Esophagus (tissue), 2 donors: ENCODE data around the gene ANKRD52. TPM values are rescaled to one million over a fixed set of nuclear protein-coding genes. Genes with fewer than 3 reads are reported as not detected.

Experiments used
- H3K27ac ChIP-seq, 2 donors: one replicate each; pipeline ENCODE4 v1.5.1; 2013; ENCODE audit warnings: low read depth in 2 of 2, mild to moderate bottlenecking in 2 of 2, inconsistent platforms in 1 of 2, low read length in 1 of 2, moderate library complexity in 1 of 2
- H3K27me3 ChIP-seq, 2 donors: one replicate each; pipeline ENCODE4 v1.6.1; 2013; ENCODE audit warnings: low read length in 2 of 2, control low read depth in 1 of 2, mild to moderate bottlenecking in 1 of 2; ENCODE audit not compliant: insufficient read depth in 2 of 2, control insufficient read depth in 1 of 2
- H3K36me3 ChIP-seq, 2 donors: one replicate each; pipeline ENCODE4 v1.6.1; 2013; ENCODE audit warnings: low read length in 1 of 2; ENCODE audit not compliant: control insufficient read depth in 2 of 2, insufficient read depth in 2 of 2
- H3K4me1 ChIP-seq, 2 donors: one replicate each; pipeline ENCODE4 v1.6.1; 2013; ENCODE audit warnings: low read length in 1 of 2; ENCODE audit not compliant: control insufficient read depth in 2 of 2, insufficient read depth in 2 of 2
- H3K4me3 ChIP-seq, 2 donors: one replicate each; pipeline ENCODE4 v1.5.1; 2013; ENCODE audit warnings: low read length in 2 of 2, mild to moderate bottlenecking in 2 of 2, low read depth in 1 of 2, moderate library complexity in 1 of 2
- H3K9me3 ChIP-seq, 2 donors: one replicate each; pipeline ENCODE4 v1.6.1; 2013; ENCODE audit warnings: mild to moderate bottlenecking in 2 of 2, low read depth in 1 of 2, low read length in 1 of 2, moderate library complexity in 1 of 2; ENCODE audit not compliant: control insufficient read depth in 2 of 2, insufficient read depth in 1 of 2
- WGBS, 2 donors: extraction: QIAGEN DNeasy Blood & Tissue Kit; methylation state at CpG; one replicate each; pipeline ENCODE4 v1.1.7; 2013; 5-methylcytosine and 5-hydroxymethylcytosine counted together
- polyA plus RNA-seq, 2 donors: library from polyadenylated mRNA; stranded (reverse); fragments of 200-250 nt; gene quantifications; one replicate each; pipeline ENCODE4 v1.2.3, GENCODE V29; 2013
- donor health status: healthy with polysubstance abuse.
- donor health status: Bipolar disorder and iron deficiency.

ANKRD52 gene
- polyA plus RNA-seq, 2 donors, result 4.9 to 9.3 TPM

- Histone ChIP-seq H3K36me3 (peaks cover 2 to 6% of the 10 kb centered on the region in 2 donors), H3K27ac (peak within 1 kb of the TSS; percentile 78 to 99), H3K9me3 (no peaks in the 10 kb centered on the region), H3K4me3 (peak within 1 kb of the TSS; percentile 80 to 83), H3K27me3 (no peaks in the 10 kb centered on the region), H3K4me1 (peaks cover 0 to 2% of the 10 kb centered on the region in 2 donors)
- 1 to 2% methylated on average over 27 to 93 of the region's 93 CpGs for WGBS, 2 donors
These were observed 68.9 kb downstream of the ANKRD52 start, which contains the start of gene SMARCC2 for GRCh38 chr12:56189099-56189917. SMARCC2 (minus strand) TSS chr12:56189483; CDS start chr12:56189461, 22 bp downstream.

DNA sequence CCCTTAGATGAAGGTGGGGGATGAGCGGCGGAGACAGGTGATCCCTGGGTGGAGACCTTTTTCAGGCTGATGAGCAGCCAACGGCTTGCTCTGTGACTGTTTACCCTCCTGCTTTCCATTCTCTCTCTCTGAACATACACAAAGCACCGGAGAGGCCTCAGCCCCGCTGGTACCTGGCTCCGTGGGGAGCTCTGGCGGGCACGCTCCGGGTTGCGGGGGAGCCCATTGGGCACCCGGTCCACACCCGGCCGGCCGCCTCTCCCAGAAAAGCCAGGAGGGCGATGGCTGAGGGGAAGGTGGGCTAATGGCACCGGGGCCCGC lies 69.4 kb downstream of the ANKRD52 start:
- H3K9me3 ChIP-seq, result no peaks in the 10 kb centered on the region
- peaks cover 0 to 2% of the 10 kb centered on the region in 2 donors for H3K4me1 ChIP-seq
- 0 to 1% methylated on average over 17 of the region's 17 CpGs for WGBS, 2 donors
- no peaks in the 10 kb centered on the region for H3K27me3 ChIP-seq
- H3K36me3 ChIP-seq, result peaks cover 2 to 9% of the 10 kb centered on the region in 2 donors
- peak overlapping the region; percentile 80 to 83 for H3K4me3 ChIP-seq
- peak overlapping the region; percentile 78 to 80 for H3K27ac ChIP-seq

GRCh38 chr12:56188131-56188777 lies 69.9 kb downstream of the ANKRD52 start:
- Histone ChIP-seq H3K9me3 (no peaks in the 10 kb centered on the region), H3K36me3 (peaks cover 2 to 11% of the 10 kb centered on the region in 2 donors), H3K27me3 (no peaks in the 10 kb centered on the region), H3K4me1 (peaks cover 0 to 2% of the 10 kb centered on the region in 2 donors), H3K4me3 (peak overlapping the region; percentile 80 to 83), H3K27ac (peak overlapping the region; percentile 78 to 80)
- WGBS, 2 donors, result 8 to 9% methylated on average over 10 of the region's 10 CpGs

Other genes starting within 250 kb of the ANKRD52 start
- 1 to 10 TPM; 1.5 TPM for gene IKZF4, start 237.3 kb downstream of the ANKRD52 start, polyA plus RNA-seq
- gene RPS26, start 216.5 kb downstream of the ANKRD52 start, polyA plus RNA-seq, result 100 to 1,000 TPM; 899 to 941 TPM
- gene ERBB3, start 178.2 kb downstream of the ANKRD52 start, polyA plus RNA-seq, result 100 to 1,000 TPM in 1 of 2 donors, 10 to 100 TPM in 1; 49.4 to 102 TPM
- gene PA2G4, start 153.8 kb downstream of the ANKRD52 start, polyA plus RNA-seq, result 100 to 1,000 TPM; 103 to 180 TPM
- gene RPL41, start 141.8 kb downstream of the ANKRD52 start, polyA plus RNA-seq, result 1,000 to 10,000 TPM; 1,736 to 6,738 TPM
- gene ZC3H10, start 140.1 kb downstream of the ANKRD52 start, polyA plus RNA-seq, result 1 to 10 TPM; 1.4 to 2.2 TPM
- gene ESYT1, start 130.1 kb downstream of the ANKRD52 start, polyA plus RNA-seq, result 10 to 100 TPM; 15.6 to 36.6 TPM
- gene MYL6B, start 105.8 kb downstream of the ANKRD52 start, polyA plus RNA-seq, result 10 to 100 TPM; 57.3 to 57.7 TPM
- gene MYL6, start 100.0 kb downstream of the ANKRD52 start, polyA plus RNA-seq, result 1,000 to 10,000 TPM; 1,769 to 2,908 TPM
- 10 to 100 TPM; 21.4 to 31.4 TPM for gene SMARCC2, start 68.9 kb downstream of the ANKRD52 start, polyA plus RNA-seq
- gene RNF41, start 36.5 kb downstream of the ANKRD52 start, polyA plus RNA-seq, result 10 to 100 TPM in 1 of 2 donors, 1 to 10 TPM in 1; 7.9 to 17.5 TPM
- gene NABP2, start 34.0 kb downstream of the ANKRD52 start, polyA plus RNA-seq, result 10 to 100 TPM; 10.2 to 19.1 TPM
- gene SLC39A5, start 28.3 kb downstream of the ANKRD52 start, polyA plus RNA-seq, result under 1 TPM; 0.09 to 0.29 TPM
- gene COQ10A, start 8.6 kb upstream of the ANKRD52 start, polyA plus RNA-seq, result 1 to 10 TPM; 5.5 to 7.0 TPM
- 10 to 100 TPM; 53.7 to 98.0 TPM for gene CS, start 41.9 kb upstream of the ANKRD52 start, polyA plus RNA-seq
- 10 to 100 TPM; 62.1 to 75.3 TPM for gene CNPY2, start 57.6 kb upstream of the ANKRD52 start, polyA plus RNA-seq
- 10 to 100 TPM; 18.1 to 44.7 TPM for gene PAN2, start 75.6 kb upstream of the ANKRD52 start, polyA plus RNA-seq
- gene IL23A, start 80.5 kb upstream of the ANKRD52 start, polyA plus RNA-seq, result 10 to 100 TPM in 1 of 2 donors, 1 to 10 TPM in 1; 2.9 to 32.1 TPM
- gene STAT2, start 101.7 kb upstream of the ANKRD52 start, polyA plus RNA-seq, result 10 to 100 TPM; 23.9 to 35.1 TPM
- gene APOF, start 104.5 kb upstream of the ANKRD52 start, polyA plus RNA-seq, result not detected
- 1 to 10 TPM; 9.2 TPM for gene TIMELESS, start 191.0 kb upstream of the ANKRD52 start, polyA plus RNA-seq
- under 1 TPM in 1 of 2 donors, not detected in 1; 0.04 TPM for gene MIP, start 196.3 kb upstream of the ANKRD52 start, polyA plus RNA-seq
- 1 to 10 TPM; 2.2 to 2.9 TPM for gene SPRYD4, start 210.2 kb upstream of the ANKRD52 start, polyA plus RNA-seq
- gene GLS2, start 229.8 kb upstream of the ANKRD52 start, polyA plus RNA-seq, result 1 to 10 TPM; 3.6 to 4.2 TPM